Fibroblast of pulmonary artery (primary cell): ENCODE data around the gene DVL2.

Experiments used
- DNase-seq: peaks from one replicate; pipeline ENCODE4 v3.0.0-alpha.2; 2010; ENCODE audit warnings: low read depth
- H3K4me3 ChIP-seq: replicated peaks from 2 replicates; pipeline ENCODE4 v1.5.1; 2011; ENCODE audit warnings: low read depth, mild to moderate bottlenecking, control low read depth, low read length, moderate library complexity
- CTCF ChIP-seq: IDR thresholded peaks from 2 replicates; pipeline ENCODE4 v1.5.1; 2011; ENCODE audit warnings: mild to moderate bottlenecking, control low read depth, low read length, inconsistent platforms; ENCODE audit errors: missing control alignments

The DVL2 gene

GRCh38 chr17:7226721-7227710 is 7.3 kb downstream of the DVL2 start:
- no peak for DNase-seq
- no peak for TF ChIP-seq CTCF
- H3K4me3 ChIP-seq: no peak overlapping the region

GRCh38 chr17:7225711-7226331 is 8.5 kb downstream of the DVL2 start:
- H3K4me3 ChIP-seq: no peak overlapping the region
- TF ChIP-seq CTCF: no peak
- DNase-seq: no peak

- no peak for DNase-seq
- H3K4me3 ChIP-seq: no peak overlapping the region
- TF ChIP-seq CTCF: no peak
Observed at GRCh38 chr17:7224661-7225111, 9.6 kb downstream of the DVL2 start.

GRCh38 chr17:7224110-7224509 is 10.2 kb downstream of the DVL2 start:
- DNase-seq: no peak
- no peak for TF ChIP-seq CTCF
- H3K4me3 ChIP-seq: no peak overlapping the region

- no peak for TF ChIP-seq CTCF
- DNase-seq: no peak
- no peak overlapping the region for H3K4me3 ChIP-seq
Observed at GRCh38 chr17:7223375-7223774, 10.9 kb downstream of the DVL2 start.

- DNase-seq: no peak
- TF ChIP-seq CTCF: no peak
- H3K4me3 ChIP-seq: no peak overlapping the region
Observed at GRCh38 chr17:7222972-7223292, 11.4 kb downstream of the DVL2 start.
